ENCODE measurements around the gene IL36RN. TPM values are rescaled to one million over a fixed set of nuclear protein-coding genes. Genes with fewer than 3 reads are reported as not detected.
"Not testable (repeated sequence)": the region's sequence is repeated elsewhere in the genome, so short reads cannot be mapped to it uniquely, and the experiment has no call there.

IL36RN gene
- total and polyA plus RNA-seq, 9 donors = not detected

DNA sequence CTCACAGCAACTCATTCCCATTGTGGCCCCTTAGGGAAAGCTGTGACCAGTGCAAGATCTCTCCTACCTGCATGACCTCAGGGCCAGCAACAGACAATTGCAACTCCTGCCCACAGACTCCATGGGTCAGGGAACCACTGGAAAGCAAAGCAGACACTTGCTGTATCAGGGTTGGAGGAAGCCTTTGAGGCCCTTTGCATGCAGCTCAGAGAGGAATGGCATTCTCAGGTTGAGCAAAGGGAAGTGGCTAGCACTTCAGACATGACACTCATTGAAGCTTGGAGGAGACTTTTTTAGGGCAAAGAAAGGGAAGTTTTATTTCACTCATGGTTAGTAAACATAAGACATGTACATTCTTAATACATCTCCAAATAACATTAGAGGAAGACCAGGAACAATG lies 30.9 kb downstream of the IL36RN start:
- no peak for DNase-seq
- Histone ChIP-seq H3K4me3 (no peak overlapping the region), H3K27me3 (no peaks in the 10 kb centered on the region), H3K4me1 (ENCODE audit: insufficient read depth) (no peaks in the 10 kb centered on the region), H3K9me3 (no peaks in the 10 kb centered on the region), H3K27ac (no peak overlapping the region), H3K36me3 (no peaks in the 10 kb centered on the region)
- no peak for TF ChIP-seq POLR2A (IDR thresholded peaks at IDR 0.05)
- TF ChIP-seq, protein P1, sequence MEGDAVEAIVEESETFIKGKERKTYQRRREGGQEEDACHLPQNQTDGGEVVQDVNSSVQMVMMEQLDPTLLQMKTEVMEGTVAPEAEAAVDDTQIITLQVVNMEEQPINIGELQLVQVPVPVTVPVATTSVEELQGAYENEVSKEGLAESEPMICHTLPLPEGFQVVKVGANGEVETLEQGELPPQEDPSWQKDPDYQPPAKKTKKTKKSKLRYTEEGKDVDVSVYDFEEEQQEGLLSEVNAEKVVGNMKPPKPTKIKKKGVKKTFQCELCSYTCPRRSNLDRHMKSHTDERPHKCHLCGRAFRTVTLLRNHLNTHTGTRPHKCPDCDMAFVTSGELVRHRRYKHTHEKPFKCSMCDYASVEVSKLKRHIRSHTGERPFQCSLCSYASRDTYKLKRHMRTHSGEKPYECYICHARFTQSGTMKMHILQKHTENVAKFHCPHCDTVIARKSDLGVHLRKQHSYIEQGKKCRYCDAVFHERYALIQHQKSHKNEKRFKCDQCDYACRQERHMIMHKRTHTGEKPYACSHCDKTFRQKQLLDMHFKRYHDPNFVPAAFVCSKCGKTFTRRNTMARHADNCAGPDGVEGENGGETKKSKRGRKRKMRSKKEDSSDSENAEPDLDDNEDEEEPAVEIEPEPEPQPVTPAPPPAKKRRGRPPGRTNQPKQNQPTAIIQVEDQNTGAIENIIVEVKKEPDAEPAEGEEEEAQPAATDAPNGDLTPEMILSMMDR (IDR thresholded peaks at IDR 0.05) = no peak
- TF ChIP-seq EP300 (IDR thresholded peaks at IDR 0.05) = no peak
- intact Hi-C loops (cut with DNase I) = no loop called here

DNA sequence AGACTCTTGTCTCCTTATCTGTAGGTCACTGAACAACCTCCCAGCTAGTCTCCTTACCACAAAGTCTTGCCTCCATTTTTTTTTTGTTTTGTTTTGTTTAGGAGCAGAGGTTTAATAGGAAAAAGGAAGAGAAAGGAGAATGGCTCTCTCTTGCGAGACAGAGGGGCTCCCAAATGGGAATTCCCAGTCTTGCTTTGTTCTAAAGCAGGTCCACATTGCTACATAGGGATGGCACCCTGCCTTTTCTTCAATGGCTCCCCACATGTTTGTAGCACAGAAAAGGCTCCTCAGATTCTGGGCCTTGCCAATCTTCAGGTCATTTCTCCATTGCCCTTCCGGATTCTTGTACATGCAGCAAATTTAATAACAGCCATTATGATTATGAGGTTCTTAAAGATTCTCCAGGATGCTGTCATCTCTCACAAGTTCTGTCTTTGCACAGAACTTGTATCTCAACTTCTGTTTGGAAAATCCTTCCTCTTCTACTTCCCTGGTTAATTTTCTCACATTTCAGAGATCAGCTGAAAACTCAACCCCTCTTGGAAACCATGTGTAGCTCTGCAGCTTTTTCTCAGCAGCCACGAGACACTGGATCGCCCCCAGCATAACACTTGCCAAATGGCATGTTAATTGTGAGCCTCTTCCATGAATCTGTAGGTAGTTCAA lies 32.4 kb downstream of the IL36RN start:
- Histone ChIP-seq H3K27ac (no peak overlapping the region), H3K27me3 (no peaks in the 10 kb centered on the region), H3K4me3 (no peak overlapping the region), H3K4me1 (ENCODE audit: insufficient read depth) (no peaks in the 10 kb centered on the region), H3K9me3 (no peaks in the 10 kb centered on the region), H3K36me3 (no peaks in the 10 kb centered on the region)
- TF ChIP-seq POLR2A (IDR thresholded peaks at IDR 0.05) (no peak), EP300 (IDR thresholded peaks at IDR 0.05) (no peak)
- TF ChIP-seq, protein P1 (IDR thresholded peaks at IDR 0.05) = no peak
- intact Hi-C loops (cut with DNase I) = no loop called here
- 63 to 72% (median 69%) methylated on average over 4 of the region's 4 CpGs for WGBS, 3 donors
- no peak for DNase-seq

DNA sequence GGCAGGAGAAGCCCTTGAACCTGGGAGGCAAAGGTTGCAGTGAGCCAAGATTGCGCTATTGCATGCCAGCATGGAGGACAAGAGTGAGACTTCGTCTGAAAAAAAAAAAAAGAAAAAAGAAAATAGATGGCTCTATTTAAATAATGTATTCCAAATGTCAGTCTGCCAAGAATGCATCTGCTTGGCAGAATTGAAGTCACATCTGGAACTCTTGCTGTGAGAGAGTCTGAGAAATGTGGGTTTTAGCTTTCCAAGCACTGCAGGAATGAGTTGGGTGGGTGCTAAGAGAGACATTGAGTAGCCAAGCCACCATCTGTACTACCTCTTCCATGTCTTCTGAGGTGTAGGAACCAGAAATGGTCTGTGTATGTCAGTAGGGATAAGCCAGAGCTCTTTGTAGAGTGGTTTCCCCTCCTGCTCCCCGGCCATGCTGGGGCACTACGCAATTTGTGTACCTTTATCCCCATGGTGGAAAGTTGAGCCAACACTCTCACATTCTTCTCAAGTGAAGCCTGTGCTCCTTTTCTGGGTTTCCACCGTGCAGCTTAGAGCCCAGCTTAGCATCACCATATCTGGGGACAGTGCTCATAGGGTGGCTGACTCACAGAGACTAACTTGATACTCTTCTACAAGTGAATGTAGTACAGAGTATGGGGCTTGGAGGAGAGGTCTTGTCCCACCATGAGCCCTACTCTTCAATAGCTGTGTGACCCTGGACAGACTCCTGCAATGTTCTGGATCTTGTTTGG lies 34.0 kb downstream of the IL36RN start:
- DNase-seq = no peak
- H3K4me3 ChIP-seq = no peak overlapping the region
- no peaks in the 10 kb centered on the region for H3K9me3 ChIP-seq
- intact Hi-C loops (cut with DNase I) = no loop called here
- WGBS, 3 donors = 75 to 88% (median 83%) methylated on average over 5 of the region's 5 CpGs
- no peak overlapping the region for H3K27ac ChIP-seq
- H3K27me3 ChIP-seq = no peaks in the 10 kb centered on the region
- H3K4me1 ChIP-seq (ENCODE audit: insufficient read depth) = no peaks in the 10 kb centered on the region
- TF ChIP-seq POLR2A (IDR thresholded peaks at IDR 0.05) (no peak), EP300 (IDR thresholded peaks at IDR 0.05) (no peak)
- no peaks in the 10 kb centered on the region for H3K36me3 ChIP-seq

GRCh38 chr2:113093613-113093977 lies 34.6 kb downstream of the IL36RN start:
- intact Hi-C loops (cut with DNase I) = no loop called here

DNA sequence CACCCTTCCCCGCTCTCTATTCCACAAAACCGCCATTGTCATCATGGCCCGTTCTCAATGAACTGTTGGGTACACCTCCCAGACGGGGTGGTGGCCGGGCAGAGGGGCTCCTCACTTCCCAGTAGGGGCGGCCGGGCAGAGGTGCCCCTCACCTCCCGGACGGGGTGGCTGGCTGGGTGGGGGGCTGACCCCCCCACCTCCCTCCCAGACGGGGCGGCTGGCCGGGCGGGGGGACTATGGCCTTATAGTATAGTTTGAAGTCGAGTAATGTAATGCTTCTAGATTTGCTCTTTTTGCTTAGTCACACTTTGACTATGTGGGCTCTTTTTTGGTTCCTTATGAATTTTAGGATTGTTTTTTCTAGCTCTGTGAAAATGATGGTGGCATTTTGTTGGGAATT lies 37.3 kb downstream of the IL36RN start:
- H3K4me3 ChIP-seq; DNase-seq; H3K27ac ChIP-seq; intact Hi-C loops (cut with DNase I); H3K36me3 ChIP-seq; H3K4me1 ChIP-seq (ENCODE audit: insufficient read depth); H3K27me3 ChIP-seq; H3K9me3 ChIP-seq: not testable (repeated sequence)
- WGBS, 3 donors = 83 to 96% (median 93%) methylated on average over 12 to 14 of the region's 14 CpGs

More at GRCh38 chr2:113093613-113093977, 34.6 kb downstream of the IL36RN start:
- no peaks in the 10 kb centered on the region for H3K27me3 ChIP-seq
- no peaks in the 10 kb centered on the region for H3K36me3 ChIP-seq
- DNase-seq = no peak
- no peak overlapping the region for H3K27ac ChIP-seq
- H3K4me1 ChIP-seq (ENCODE audit: insufficient read depth) = no peaks in the 10 kb centered on the region
- 43 to 73% (median 54%) methylated on average over 2 of the region's 2 CpGs for WGBS, 3 donors
- H3K9me3 ChIP-seq = no peaks in the 10 kb centered on the region
- TF ChIP-seq, protein P1 (IDR thresholded peaks at IDR 0.05) = no peak
- TF ChIP-seq EP300 (IDR thresholded peaks at IDR 0.05) (no peak), POLR2A (IDR thresholded peaks at IDR 0.05) (no peak)
- H3K4me3 ChIP-seq = no peak overlapping the region

- H3K27me3 ChIP-seq; H3K27ac ChIP-seq; H3K4me1 ChIP-seq (ENCODE audit: insufficient read depth); intact Hi-C loops (cut with DNase I); H3K36me3 ChIP-seq; H3K4me3 ChIP-seq; H3K9me3 ChIP-seq; DNase-seq: not testable (repeated sequence)
- WGBS, 3 donors = 45 to 90% (median 80%) methylated on average over 2 of the region's 2 CpGs
Measured at GRCh38 chr2:113096842-113097618, 38.0 kb downstream of the IL36RN start.

Data from ovary (tissue), 9 donors.